Anterior cingulate cortex (tissue), 58 donors: ENCODE data around the gene NOX5.

Source experiments
- DNase-seq, 58 donors: peaks; one replicate each; lab custom pipeline; 2025; lab: John Stamatoyannopoulos, UW

The NOX5 gene

DNA sequence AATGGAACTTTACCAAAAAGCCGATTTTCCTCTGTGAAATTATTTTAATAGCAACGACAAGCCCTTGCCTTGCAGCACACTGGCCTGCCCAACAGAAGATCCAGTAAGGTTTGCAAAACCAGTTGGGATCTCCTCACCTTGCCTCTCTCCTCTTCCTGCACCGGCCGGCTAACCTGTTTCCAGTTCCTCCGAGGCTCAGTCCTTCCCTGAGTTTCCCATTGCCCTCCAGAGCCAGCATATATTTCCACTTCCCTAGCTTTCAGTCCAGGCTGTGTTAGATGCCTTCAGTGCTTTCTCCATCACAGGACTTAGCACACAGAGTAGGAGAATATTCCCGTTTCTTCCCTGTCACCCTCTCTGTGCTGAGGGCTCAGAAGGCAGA, 60.3 kb downstream of the NOX5 start:
- no peak for DNase-seq

DNA sequence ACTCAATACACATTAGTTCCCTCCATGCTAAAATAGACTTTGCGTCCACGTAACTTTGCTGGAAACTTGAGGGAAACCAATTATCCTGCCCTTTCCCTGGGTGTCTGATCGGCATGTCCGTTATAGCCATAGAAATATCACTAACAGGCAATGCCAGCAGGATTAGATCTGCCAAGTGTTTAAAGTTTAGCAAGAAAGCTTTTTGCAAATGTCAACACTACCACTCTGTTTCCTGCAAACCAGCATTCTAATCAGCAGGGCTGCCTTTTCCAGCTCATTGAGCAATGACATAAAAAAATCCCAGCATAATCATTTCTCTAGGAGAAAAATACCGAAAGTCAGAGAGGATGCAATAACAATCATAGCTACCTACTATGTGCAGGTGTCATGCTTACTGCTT, 60.9 kb downstream of the NOX5 start:
- DNase-seq: no peak

DNA sequence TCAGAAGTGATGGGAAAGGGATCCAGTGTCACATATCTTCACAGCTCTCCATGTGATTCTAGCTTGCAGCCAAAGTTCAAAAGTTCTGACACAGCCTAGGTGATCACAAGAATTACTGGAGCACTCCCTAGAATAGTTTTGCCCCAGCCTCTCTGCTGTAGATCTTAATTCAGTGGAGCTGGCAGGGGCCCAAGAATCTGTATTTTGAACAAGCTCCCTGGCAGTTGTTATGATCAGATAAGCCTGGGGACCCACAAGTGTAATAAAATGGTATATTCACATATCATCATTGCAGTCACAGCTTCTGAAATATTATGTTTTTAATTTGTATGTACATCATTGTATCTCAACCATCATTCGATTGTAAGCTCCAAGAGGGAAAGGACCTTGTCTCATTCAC, 62.3 kb downstream of the NOX5 start:
- DNase-seq: no peak

DNA sequence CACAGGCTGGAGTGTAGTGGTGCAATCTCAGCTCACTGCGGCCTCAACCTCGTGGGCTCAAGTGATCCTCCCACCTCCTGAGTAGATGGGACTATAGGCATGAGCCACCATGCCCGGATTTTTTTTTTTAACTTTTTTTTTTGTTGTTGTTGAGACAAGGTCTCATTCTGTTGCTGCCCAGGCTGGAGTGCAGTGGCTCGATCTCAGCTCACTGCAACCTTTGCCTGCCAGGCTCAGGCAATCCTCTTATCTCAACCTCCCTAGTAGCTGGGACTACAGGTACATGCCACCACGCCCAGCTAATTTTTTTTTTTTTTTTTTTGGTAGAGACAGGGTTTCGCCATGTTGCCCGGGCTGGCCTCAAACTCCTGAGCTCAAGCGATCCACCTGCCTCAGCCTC, 64.1 kb downstream of the NOX5 start:
- DNase-seq: no peak

DNA sequence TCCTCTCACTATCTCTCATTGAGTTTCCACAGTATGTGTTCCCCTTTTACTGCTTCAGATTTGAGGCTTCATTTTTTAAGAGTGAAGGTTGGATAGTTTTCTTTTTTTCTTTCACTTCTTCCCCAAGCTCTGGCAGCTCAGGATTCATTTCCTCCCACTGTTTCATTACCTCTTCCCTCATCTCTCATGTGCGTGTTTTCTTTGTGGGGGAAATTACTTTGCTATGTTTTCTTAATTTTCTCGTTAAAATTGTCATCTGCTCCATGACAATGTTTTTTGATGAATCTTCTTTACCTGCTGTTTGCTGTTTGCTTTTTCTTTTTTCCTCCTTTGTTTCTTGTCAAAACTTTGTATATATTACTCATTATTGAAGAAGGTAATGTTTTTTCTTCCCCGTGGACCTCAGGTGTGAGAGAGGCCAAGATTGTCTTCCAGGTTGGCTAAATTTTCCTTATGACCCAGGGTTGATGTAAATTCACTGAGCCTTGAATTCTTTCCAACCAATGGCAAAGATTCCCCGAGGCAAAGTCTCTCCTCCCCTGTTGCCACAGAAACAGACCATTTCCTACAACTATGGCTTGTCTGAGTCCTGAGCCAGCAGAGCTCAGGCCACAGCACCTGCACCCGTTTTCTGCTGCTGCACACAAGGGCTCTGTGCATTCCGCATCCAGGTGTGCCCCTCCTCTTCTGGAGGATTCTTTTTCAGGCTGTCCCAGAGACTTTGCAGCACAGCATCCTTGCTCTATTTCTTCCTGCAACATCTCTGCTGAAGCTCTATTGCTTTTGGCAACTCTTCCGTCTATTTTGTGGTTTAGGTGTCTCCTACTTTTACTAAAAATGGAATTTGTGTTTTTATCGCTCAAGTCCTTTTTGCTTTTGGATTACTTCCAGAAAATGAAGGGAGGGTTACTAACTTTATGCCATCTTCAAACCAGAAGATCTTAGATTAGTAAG, 66.1 kb downstream of the NOX5 start:
- DNase-seq: no peak

DNA sequence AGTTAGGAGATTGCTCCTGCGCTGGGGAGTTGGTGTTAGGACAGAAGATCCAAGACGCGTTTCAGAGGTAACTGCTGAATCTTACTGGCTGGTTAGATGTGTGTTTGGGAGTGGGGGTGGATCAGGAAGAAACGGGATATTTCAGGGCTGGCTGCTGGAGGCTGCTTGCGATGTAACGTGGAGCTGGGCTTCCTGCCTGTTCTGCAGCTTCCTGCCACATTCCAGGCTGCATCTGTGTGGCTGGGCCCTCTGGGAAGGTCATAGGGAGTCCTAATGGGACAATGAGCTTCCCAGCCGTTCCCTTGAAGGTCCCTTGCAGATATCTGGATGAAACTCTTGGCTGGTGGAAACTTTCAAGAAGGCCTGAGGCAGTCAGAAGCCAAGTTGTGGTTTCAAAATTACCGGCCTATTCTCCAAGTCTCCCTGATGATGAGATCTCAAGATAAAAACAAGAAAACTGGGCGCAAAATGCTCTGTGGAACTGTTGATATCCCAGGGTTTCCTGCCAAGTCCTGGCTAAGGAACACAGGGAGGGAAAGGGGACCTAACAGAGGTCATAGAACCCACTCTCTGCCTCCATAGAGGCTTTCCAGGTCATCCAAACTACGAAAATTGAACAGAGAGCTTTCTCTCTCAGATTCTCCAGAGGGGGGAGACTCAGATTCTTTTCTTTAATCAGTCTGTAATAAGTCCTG, 67.0 kb downstream of the NOX5 start:
- DNase-seq: peak in 5 of 58 donors; percentile 3 to 24 (median 11)

DNA sequence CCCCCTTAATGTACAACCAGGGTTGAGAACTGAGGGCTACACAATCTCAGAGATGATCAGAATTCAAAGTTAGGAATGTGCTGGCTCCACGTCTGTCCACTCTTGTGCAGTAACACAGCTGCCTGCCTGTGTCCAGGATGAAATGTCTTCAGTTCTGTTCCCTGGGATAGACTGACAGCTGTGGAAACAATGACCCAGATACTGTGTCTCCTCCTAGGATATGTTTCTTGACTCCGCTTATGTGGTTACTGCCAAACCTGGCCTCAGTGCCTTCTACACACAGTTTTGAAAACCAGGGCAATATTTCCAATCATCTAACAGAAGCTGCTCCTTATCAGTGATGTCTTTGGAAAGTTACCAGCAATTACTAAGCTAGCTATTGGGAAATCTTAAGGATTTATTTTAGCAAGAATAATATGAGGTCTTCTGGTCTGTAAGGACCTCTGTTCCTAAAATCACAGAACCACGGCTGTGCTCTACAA, 67.6 kb downstream of the NOX5 start:
- DNase-seq: no peak

DNA sequence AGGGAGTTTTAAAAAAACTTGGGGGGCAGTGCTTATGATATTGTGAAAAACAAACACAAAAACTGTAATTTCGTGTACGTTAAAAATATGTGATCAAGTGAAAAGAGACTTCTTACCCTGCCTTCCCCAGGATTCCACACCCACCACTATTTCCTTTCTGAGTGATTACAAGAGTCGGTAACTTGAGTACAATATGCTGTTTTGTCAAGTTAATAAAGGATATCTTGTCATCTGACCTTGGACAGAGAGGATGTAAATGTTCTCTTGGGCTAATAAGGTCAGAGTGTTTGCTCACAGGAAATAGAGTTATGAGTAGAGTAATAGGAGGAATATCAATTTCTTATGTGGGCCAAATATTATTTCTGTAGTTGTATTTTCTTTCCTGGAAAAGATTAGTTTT, 68.1 kb downstream of the NOX5 start:
- no peak for DNase-seq

DNA sequence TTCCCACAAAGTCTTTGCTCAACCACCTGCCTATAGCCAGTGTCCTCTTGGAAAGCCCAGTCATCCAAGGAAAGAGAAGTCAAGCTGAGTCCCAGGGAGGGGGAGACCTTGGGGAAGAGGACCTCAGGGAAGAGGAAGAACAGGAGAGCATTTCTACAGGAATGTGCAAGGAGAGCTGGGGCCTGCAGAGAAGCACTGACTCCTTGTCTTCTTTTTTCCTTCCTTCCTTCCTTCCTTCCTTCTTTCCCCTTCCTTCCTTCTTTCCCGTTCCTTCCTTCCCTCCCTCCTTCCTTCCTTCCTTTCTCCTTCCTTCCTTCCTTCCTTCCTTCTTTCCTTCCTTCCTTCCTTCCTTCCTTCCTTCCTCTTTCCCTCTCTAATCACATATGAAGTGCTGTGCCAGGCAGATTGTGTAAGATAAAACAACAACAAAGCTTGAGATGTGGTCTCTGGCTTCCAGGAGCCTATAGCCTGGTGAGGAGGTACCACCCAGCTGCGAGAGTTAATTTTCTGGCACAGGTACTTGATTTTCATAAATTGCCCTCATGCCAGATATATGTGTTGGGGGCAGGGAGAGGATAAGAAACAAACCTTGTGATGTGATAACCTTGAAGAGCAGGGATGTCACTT, 70.0 kb downstream of the NOX5 start:
- no peak for DNase-seq

DNA sequence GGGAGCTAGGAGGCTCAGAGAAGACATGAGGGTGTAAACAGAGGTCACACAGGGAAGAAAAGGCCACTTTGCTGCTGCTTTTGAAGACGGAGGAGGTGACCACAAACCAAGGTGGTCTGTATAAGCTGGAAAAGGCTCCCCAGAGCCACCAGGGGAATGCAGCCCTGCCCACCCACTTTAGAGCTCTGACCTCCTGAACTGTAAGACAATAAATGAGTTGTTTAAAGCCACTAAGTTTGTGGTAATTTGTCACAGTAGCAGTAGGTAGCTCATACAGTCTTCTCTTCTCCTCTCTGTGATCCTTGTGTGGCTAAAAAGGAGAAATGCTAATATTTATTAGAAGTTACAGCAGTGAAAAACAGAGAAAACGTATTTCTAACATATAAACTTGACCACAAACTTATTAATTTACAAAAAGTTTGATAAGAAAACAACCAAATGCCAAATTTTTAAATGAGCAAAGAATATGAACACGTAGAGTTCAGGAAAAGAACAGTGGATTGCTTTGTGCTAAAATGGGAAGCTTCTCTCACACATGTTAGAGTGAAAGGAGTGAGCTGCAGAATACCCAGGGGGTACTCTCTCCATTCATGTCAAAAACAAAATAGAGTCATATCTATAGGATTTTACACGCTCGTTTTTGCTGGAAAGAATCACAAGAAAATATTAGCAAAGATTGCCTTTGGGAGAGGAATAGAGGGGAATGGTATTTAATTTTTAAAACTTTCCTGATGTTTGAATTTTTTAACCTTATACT, 71.0 kb downstream of the NOX5 start:
- no peak for DNase-seq

DNA sequence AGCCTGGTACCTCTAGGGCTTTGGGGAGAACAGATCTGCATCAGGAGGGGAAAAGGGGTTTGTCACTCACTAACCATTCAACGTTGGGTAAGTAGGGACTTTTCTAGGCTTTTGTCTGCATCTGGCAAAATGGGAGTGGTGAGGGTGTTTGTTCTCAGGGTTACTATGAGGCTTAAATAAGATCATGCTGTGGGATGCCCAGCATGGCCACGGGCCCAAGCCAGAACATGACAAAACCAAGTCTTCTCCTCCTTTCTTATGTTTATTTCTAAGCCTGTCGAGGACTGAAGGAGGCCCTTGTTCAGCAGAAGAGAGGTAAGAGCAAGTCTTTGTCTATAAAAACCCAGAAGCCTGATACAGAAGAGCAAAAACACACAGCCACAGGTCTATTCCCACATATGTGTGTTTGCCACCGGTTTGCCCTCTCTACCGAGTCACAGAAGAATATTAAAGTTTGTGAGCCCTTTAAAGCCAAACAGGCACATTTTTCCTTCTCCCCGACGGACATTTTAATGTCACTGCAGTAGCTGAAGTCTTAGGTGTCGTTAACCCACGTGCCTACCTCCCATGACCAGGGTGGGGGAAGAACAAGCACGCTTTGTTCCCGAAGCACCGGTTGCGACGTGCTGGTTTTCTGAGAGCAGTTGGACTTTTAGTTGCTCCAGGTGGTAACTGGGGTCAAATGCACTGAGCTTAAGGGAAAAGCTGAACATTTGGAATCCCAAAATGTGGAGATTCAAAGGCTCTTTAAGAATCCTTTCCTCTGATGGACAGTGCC, 72.1 kb downstream of the NOX5 start:
- DNase-seq: no peak

DNA sequence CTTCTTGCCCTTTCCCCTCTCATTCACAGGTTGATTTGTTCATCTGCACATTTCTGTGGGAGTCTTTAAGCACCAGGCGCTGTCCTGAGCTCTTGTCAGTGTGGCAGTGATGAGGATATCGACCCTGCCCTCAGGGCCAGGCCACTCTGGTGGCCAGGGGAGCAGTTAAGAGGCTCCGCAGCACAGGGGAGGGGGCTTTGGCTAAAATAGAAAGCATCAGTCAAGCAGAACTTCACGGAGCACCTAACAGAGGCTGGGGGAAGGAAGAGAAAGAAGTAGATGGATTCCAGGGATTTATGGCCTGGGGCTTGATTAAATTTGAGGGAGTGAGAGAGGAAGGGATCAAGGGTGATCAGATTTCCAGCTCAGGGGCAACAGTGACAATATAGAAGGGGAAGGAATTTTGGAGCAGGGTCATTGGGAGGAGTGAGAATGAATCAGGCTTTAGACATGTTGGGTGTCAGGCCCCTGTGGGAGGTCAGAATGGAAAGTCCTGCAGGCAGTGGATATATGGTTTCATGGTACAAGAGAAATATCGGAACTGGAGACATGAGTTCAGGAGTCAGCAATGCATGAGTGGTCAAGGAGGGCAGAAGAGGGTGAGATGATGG, 73.0 kb downstream of the NOX5 start:
- DNase-seq: no peak

DNA sequence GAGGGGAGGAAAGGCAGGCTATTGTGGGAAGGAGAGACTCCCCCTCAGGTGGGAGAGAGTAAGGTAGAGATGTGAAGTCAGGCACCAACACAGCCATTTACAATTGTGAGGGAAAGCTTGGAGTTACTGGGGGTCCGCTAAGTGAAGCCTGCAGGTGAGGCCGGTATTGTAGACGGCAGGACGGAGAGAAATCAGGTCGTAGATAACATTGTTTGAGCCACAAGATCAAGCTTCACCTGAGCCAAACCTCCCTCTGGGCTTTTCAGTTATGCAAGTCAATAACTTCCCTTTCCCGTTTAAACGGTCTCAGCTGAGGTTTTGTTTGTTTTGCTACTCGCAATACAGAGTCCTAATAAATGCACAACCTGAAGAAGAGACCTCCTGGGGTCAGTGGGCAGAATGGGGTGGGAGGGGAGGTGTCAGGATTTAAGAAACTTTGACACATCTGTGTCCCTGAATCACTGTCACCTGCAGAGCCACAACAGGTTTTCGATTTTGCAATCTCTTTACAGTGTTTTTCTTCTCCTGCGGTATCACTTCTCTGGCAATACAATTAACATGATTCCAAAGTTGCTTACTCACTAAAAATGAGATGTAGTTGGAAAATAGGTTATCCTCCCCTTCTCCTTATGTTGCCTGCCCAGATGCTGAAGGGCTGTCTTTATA, 73.9 kb downstream of the NOX5 start:
- no peak for DNase-seq

DNA sequence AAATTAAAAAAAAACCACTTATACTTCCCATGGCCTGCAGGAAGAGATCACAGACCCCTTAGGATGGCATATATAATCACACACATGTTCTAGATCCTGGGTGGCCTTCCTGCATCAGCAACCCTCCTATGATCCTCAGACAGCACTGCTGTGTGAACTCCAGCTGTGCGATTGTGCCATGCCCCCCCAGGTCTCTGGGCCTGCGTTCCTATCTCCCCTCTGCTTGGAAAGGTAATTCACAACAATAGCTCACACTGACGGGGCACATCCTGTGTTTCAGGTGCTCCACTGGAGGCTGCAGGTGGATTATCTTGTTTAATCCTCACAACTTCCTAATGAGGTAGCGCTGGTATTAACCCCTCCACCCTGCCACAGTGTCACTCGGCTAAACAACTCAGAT, 74.8 kb downstream of the NOX5 start:
- no peak for DNase-seq

DNA sequence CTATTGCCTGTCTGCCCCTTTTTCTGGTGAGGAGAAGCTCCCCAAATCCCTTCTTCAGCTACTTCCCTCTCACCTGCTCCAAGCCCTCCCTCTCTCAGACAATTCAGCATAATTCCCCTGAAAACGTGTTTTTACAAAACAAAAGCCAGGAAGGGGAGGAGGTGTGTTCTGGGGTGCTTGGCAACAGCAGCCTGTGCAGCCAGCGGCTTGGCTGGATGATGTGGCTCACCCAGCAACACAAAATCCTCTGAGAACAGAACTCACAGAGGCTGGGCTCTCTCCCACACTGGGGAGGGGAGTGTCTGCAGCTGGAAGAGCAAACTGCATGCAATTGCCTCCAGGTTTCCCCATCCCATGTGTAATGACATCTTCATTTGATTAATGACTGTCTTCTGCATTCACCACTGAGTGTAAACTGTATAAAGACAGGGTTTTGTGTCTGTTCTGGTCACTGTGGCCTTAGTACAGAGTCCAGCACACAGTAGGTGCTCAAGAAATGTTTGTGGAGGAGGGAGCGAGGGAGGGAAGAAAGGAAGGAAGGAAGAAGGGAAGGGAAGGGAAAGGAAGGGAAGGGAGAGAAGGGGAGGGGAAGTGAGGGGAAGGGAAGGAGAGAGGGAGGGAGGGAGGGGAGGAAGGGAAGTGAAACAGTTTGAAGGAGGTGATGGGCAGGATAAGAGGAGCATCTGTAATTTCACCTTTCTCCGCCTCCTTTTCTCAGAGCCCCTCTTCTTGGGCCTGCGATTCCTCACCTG, 75.9 kb downstream of the NOX5 start:
- peak in 1 of 58 donors; percentile 13 for DNase-seq

DNA sequence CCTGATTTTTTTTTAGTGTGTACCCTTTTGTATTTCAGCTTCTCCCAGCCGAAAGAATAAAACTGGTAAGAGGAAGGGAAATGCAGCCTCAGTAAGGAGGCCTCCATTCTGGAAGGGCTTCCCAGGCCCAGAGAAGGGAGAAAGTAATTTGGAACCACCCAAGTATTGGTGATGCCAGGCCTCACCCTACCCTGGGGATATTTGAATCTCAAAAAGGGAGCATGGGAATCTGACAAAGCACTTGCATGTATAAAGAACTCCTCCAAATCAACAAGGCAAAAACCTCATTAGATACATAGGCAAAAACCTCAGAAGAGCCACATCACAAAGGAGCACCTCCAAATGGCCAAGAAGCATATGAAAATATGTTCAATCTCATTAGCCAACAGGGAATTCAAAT, 77.2 kb downstream of the NOX5 start:
- DNase-seq: no peak

DNA sequence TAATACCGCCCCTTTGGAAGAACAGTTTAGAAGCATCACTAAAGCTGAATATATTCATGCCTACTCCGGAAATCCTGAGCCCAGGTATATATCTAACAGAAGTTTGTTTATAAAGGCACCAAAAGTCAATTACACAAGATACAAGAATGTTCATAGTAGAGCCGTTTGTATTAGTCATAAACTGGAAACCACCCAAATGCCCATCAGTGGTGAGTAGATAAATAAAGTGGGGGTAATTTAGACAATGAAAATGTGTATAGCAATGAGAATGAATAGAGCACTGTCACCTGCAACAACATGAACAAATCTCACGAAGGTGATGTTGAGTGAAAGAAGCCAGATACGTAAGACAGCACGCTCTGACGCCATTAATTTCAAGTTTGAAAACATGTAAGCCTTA, 77.7 kb downstream of the NOX5 start:
- DNase-seq: no peak

DNA sequence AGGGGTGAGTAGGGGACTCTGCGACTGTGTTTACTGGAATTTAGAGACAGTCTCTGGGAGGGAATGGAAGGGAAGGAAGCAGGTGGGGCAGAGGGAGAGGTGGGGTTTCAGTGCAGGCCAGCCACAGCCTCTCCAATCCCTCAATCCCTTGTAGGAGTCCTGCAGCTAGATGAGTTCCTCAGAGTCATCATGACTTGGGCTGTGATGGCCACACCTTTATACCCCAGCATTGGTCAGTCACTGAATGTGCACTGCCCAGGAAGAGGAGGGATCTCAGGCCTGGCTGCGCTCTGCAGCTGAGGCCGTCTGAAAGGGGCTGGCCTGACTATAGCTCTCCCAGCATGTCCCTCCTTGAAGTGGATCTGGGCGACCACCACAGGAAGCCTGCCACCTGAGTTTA, 78.6 kb downstream of the NOX5 start:
- DNase-seq: no peak
